DMS153 treated with DMSO at 0.1 percent for 48 hours (cell line): ENCODE results near the gene SLC1A6.
"Not testable (repeated sequence)": the region's sequence is repeated elsewhere in the genome, so short reads cannot be mapped to it uniquely, and the experiment has no call there.

Source experiments
- DNase-seq: peaks from one replicate; lab custom pipeline; 2025; ENCODE audit not compliant: unreplicated experiment; lab: John Stamatoyannopoulos, UW

Gene SLC1A6

DNA sequence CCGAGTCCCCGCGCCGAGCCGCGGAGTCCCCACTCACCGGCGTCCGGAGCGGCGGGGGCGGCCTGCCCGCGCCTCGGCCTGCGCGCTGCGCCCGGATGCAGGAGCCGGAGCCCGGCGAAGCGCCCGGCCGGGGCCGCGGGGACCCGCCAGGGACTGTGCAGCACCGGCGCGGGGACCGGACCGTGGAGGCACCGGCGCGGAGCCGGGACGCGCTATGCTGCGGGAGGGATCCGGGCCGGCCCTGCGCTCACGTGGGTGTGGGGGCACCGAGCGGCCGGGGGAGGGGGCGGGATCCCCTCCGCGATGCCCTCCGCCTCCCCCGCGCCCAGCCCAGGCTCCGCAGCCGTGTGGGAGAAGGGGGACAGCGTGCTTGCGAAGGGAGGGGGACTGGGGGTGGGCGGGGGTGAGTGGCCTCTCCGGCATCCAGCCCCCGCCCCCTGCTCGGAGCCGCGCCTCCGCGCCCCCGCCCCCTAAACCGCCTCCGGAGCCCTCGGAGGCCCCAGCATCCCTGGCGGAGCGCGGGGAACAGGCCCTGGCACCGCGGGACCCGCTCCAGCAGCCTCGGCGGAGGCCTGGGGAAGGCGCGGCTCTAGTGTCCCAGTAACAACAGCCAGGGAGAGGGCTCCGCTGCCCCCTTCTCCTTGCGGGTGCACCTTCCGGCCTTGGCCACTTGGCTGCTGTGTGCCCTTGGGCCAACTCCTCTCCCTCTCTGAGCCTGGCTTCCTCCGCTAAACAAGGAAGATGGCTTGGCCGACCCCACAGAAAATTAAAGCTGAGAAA is at the start of gene SLC1A6:
Gene SLC1A6 (minus strand): TSS at position 389 of the 780 bp plus-strand sequence. CDS start 6,954 bp downstream, outside the sequence.
- no peak for DNase-seq

DNA sequence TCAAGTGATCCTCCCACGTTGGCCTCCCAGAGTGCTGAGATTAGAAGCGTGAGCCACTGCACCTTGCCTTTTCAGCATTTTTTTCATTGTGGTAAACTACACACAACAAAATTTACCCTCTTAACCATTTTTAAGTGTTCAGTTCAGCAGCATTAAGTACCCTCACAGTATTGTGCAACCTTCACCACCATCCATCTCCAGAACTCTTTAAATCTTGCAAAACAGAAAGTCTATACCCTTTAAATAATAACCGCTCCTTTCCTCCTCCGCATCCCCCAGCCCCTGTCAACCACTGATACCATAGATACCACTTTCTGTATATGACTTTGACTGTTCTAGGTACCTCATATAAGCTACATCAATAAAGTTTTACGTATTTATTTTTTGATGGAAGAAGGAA is 48.8 kb upstream of the SLC1A6 start:
- no peak for DNase-seq

DNA sequence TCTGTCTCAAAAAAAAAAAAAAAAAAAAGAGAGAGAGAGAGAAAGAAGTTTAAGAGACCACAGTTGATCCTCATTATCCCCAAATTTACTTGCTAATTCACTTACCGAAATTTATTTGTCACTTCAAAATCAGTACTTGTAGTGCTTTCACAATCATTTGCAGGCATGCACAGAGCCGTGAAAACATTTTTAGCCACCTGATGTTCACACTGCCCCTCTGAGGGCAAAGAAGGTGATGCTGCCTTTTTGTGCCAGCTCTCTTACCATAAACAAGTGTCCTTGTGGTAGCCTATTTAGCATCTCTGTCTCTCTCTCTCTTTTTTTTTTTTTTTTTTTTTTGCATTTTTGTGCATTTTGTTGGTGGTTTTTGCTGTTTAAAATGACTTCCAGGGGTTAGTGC is 45.6 kb upstream of the SLC1A6 start:
- DNase-seq, result no peak

DNA sequence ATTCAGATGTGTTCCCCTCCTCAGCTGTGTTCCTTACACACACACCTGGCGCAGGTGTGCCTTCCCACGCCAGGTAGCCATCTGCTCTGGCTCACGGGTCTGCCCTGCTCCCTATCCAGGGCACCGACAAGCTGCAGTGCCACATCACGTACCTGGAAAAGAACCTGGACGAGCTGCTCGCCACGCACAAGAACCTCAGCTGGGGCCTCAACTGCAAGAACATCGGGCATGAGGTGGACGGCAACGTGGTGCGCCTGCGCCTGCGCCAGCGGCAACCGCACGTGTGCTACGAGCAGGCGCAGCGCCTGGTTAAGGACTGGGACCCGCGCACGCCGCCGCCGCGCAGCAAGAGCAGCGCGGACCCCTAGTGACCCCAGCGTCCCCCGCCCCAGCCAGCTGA is 43.1 kb upstream of the SLC1A6 start:
- no peak for DNase-seq

DNA sequence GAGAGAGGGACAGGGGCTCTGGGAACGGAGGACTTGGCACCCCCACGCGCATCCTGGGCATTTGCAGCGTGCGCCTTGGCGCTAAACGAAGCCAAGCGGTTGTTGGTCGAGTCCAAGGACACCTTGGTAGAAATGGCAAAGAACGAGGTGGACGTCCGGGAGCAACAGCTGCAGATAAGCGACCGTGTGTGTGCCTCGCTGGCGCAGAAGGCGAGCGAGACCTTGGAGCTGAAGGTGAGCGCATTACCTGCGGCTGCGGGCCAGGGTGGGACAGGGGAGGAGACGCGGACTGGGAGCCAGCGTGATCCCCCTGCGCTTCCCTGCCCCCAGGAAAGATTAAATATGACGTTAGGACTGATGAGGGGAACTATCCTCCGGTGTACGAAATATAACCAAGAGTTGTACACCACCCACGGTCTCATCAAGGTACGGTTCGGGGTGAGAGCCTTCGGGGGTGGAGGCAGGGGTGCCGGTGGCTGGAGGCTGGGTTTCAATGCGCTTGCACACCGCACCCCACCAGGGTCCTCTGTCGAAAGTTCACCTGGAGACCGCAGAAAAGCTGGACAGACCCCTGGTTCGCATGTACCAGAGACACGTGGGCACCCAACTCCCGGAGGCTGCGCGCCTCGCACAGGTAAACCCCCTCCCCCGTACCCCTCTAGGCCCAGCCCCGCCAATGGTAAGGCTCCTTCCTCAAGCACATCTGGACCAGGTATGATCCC is 41.8 kb upstream of the SLC1A6 start:
- DNase-seq, result no peak

DNA sequence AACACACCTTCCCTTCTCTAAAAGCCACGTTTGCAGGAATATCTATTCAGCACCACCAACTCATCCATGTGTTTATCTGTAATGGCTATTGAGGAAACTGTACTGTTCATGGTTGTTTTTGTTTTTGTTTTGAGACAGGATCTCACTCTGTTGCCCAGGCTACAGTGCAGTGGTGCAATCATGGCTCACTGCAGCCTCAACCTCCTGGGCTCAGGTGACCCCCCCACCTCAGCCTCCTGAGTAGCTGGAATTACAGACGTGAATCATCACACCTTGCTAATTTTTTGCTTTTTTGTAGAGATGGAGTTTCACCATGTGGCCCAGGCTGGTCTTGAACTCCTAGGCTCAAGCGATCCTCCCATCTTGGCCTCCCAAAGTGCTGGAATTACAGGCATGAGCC is 39.2 kb upstream of the SLC1A6 start:
- not testable (repeated sequence) for DNase-seq

DNA sequence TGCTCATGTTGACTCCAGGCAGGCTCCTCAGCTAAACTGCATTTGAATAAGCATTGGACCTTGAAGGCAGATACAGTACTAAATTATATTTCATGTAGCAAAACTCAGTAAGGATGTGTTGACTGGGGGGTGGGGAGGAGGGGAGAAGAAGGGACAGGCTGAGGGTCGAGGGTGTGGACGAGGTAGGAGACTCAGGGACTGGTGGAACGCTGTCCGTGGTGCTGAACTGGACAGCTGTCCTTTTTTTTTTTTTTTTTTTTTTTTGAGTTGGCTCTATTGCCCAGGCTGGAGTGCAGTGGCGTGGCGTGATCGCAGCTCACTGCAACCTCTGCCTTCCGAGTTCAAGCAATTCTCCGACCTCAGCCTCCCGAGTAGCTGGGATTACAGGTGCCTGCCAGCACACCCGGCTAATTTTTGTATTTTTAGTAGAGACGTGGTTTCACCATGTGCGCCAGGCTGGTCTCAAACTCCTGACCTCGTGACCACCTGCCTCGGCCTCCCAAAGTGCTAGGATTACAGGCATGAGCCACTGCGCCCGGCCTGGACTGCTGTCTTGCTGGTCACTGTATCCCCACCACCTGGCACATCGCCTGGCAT is 36.4 kb upstream of the SLC1A6 start:
- no peak for DNase-seq

DNA sequence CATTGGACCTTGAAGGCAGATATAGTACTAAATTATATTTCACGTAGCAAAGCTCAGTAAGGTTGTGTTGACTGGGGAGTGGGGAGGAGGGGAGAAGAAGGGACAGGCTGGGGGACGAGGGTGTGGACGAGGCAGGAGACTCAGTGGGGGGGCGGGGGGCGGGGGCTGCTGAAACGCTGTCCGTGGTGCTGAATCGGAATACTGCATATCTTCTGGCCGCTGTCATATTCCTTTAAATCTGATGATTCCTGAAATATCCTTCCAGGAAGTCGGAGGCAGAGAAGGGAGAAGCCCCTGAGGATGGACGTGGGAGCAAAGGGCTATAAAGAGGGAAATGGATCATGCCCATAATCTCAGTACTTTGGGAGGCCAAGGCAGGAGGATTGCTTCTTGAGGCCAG is 34.9 kb upstream of the SLC1A6 start:
- no peak for DNase-seq

DNA sequence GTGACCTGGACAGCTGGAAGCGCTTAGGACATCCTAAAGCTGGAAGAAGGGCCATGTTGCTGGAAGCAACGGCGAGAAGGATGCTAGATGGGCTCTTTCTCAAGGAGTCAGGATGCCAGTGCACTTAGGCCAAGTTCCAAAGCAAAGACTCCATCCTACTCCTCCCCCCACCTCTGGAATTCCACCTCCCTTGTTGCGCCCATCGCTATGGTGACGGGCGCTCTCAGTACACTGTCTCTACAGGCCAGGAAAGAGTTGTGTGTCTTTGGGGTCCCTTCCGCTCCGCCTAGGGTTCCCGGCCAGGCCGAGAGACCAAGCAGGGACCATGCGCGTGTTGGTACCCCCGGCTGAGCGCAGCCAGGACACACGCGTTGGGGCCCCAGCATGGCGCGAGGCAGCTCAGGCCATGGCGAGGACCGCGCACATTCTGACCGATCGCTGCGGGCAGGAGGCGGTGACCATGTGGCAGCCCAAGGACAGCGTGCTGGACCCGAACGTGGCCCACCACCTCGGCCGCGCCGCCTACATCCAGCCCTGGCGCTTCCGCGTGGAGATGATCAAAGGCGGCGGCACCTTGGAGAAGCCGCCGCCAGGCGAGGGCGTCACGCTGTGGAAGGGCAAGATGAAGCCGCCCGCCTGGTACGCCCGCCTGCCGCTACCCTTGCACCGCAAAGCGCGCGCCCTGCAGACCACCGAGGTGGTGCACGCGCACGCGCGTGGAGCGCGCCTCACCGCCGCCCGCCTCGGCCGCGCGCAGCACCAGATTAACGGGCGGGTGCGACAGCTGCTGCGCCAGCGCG is 31.0 kb upstream of the SLC1A6 start:
- DNase-seq, result no peak

DNA sequence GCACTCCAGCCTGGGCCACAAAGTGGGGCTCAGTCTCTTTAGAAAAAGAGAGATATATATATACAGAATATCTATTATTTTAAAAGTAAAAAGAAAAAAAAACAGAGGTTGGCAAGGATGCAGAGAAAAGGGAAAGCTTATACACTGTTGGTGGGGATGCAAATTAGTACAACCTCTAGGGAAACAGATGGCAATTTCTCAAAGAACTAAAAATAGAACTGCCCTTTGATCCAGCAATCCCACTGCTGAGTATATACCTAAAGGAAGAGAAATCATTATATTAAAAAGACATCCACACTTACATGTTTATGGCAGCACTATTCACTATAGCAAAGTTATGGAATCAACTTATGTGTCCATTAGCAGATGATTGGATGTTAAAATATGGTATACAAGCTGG is 28.6 kb upstream of the SLC1A6 start:
- DNase-seq, result no peak

DNA sequence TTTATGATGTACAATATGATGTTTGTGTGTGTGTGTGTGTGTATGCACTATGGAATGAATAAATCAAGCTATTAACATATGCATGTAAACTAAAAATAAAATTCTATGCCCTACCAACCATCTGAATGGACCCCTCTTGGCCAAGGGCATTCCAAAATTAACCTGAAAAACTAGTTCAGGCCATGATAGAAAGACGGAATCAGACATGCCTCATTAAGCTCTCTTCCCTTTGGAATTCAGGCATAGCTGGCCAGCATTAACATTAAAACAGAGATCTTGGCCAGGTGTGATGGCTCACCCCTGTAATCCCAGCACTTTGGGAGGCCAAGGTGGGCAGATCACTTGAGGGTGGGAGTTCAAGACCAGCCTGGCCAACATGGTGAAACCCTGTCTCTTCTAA is 18.3 kb upstream of the SLC1A6 start:
- no peak for DNase-seq

DNA sequence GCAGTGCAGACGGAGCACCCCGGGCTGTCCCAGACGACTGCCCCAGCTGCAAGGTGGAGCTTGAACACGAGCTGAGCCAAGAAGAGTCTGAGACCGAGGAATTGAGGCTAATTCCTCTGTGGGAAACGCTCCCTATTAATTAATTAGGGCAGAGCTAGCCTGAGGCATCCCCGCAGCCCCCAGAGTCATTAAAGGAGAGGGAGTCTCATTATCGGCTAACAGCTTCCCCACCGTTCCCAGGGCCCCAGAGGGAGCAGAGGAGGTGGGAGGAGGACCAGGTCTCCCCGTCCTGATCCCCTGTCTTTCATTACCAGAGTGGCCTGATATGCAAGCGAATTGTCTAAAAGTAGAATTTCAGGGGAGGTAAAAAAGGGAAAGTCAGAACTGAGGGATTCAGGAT is 13.1 kb upstream of the SLC1A6 start:
- DNase-seq, result no peak

DNA sequence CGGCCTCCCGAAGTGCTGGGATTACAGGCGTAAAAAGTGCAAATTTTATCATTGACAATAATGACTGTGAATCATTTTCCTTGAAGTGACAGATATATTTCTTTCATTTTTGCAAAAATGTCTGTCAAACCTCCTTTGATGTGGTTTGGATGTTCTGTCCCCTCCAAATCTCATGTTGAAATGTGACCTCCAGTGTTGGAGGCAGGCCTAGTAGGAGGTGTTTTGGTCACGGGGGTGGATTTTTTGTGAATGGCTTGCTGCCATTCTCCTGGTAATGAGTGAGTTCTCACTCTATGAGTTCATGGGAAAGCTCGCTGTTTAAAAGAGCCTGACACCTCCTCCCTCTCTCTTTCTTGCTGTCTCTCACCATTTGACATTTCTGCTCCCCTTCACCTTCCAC is 5.5 kb upstream of the SLC1A6 start:
- DNase-seq, result no peak

DNA sequence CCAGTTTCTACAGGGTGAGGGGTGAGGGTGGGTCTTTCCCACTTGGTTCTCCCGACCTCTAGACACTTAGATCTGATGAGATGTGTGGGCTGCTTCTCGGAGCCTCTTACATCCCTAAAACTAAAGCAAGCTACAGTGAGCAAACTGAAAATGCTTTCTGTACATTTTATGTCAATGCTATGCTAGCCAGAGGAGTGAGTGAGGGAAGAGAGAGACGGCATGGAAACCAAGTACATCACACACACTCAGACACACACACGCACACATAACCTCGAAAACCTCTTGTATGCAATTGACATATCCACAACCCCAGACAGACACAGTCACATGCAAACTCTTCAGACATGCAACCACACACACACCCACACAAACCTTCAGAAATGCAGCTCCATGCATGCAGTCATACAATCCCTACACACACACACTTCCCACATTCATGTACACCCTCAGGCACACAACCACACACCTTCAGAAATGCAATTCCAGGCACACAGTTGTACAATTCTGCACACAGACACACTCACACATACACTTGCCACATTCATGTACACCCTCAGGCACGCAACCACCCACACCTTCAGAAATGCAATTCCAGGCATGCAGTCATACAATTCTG is 1.4 kb downstream of the SLC1A6 start:
- DNase-seq, result no peak

DNA sequence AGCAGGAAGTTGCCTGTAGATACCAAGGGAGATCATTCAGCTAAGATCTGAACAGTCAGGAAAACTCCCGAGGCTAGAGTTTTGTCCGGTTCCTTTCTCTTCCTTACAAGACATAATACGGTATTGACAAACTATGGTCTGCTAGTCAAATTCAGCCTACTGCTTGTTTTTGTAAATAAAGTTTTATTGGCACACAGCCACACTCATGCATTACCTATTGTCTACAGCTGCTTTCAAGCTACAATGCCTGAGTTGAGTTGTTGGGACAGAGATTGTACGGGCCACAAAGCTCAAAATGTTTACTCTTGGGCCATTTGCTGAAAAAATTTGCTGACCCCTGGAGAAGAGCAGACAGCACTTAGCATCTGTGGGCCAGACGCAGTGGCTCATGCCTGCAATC is 2.5 kb downstream of the SLC1A6 start:
- no peak for DNase-seq

DNA sequence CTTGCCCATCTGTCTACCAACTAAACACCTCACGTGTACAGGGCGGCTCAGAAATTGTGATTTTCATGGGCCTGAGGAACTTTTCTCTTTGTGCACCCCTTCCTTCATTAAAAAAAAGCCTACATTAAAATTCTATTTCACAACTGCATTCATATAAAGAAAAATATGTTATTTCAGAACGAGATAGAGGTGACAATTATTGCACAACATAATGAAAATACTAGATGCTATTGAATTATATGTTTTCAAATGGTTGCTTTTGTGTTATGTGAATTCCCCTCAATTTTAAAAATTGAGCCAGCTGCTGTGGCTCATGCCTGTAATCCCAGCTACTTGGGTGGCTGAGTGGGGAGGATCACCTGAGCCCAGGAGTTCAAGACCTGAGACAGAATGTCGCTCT is 5.2 kb downstream of the SLC1A6 start:
- no peak for DNase-seq

DNA sequence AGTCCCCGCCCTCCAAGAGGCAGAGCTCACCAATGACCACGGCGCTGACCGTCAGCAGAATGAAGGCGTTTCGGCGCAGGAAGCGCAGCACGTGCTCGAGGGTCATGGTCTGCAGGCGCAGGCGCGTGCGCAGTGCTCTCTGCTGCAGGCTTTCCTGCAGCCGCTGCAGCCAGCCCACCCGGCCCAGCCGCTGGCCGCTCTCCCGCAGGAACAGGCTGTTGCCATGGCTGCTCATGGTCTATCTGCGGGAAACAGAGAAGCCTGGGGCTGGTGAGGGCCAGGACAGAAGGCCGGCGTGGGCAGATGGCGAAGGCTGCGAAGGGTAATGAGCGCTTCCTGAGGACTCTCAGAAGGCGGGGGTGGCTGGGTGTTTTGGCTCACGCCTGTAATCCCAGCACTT is 7.0 kb downstream of the SLC1A6 start:
- no peak for DNase-seq

DNA sequence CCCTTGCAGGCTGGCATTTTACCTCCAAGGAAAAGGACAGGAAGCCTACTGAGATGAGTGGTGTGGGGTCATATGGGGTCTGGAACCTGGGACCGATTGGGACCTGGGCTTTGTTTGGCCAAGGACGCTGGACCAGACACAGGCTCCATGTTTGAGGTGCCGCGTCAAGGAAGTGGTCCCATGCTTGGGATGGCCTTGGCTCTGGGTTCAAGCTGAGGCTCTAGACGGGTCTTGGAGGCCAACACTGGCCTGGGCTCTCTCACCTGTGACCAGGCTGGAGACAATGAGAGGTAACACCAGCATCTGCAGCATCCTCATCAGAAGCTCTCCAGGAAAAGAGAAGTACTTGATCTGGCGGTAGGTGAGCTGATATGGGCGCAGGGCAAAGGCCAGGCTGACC is 8.2 kb downstream of the SLC1A6 start:
- DNase-seq, result no peak

DNA sequence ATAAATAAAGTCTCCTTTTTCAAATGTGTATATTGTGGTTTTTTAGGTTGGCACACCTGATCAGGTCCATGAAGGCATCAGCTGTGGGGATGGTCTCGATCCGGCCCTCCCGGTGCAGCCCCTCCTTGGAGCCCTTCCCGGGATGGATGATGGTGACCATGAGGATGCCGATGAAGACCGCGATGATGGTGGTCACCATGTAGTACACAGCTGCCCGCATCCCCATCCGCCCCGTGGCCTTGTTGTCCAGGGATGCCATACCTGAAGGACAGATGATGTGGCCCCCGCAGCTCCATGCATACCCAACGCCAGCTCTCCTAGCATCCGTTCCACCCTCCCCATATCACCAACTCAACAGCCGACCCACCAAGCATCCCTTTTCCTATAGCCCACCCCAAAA is 11.4 kb downstream of the SLC1A6 start:
- no peak for DNase-seq

DNA sequence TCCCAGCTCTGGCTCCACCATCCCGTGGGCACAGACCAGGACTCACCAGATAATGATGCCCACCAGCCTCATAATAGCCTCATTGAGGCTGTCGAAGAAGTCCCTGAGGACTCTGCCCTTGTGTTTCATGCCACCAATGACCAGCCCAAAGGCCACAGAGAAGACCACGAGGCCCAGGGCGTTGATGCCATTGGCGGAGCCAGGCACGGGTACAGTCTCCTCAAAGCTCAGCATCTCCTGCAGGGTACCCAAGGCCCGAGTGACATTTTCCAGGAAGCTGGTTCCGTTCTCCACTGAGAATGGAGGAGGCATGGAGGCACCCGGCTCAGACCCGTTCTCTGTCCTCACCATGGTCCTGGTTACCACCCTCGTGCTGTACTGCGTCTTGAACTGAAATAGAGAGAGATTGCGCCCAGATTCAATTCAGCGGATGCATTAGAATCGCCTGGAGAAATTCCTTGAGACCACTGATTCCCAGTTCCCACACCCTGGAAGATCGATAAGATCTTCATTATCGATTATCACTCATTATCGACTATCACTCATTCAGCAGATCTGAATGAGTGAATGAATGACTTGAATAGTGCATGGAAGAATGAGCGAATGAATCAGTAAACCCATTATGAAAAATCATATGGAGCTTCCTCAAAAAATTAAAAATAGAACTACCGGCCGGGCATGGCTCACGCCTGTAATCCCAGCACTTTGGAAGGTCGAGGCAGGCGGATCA is 17.5 kb downstream of the SLC1A6 start:
- no peak for DNase-seq
